HL-60 (cell line): ENCODE measurements around the gene ZNG1A.

Experiments used
- POLR2AphosphoS5 ChIP-seq: IDR thresholded peaks from 2 replicates; pipeline ENCODE4 v1.6.1; 2012; ENCODE audit warnings: low read depth
- TF ChIP-seq, protein P1 (sequence below): IDR thresholded peaks from one replicate; pipeline ENCODE4 v1.5.1; 2011; ENCODE audit warnings: low read length, control low read depth, inconsistent platforms; ENCODE audit not compliant: insufficient read depth

DNA sequence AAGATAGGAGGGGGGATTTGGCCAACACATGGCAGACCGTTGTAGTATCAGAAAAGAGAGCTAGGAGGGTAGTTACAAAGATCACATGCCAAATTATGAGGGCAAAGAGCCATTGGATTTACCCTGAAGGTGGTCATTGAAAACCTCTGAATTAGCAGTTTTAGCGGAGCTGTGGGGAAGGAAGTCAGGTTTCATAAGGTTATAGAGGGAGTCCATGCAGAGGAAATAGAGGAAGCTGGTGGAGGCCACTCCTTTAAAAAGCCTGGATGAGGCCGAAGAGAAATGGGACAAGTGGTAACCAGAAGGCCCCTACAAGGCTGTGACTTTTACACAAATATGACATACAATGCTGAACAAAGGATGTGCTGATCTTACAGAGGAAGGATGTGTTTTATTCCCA is 49.0 kb upstream of the ZNG1A start:
- TF ChIP-seq, protein P1, sequence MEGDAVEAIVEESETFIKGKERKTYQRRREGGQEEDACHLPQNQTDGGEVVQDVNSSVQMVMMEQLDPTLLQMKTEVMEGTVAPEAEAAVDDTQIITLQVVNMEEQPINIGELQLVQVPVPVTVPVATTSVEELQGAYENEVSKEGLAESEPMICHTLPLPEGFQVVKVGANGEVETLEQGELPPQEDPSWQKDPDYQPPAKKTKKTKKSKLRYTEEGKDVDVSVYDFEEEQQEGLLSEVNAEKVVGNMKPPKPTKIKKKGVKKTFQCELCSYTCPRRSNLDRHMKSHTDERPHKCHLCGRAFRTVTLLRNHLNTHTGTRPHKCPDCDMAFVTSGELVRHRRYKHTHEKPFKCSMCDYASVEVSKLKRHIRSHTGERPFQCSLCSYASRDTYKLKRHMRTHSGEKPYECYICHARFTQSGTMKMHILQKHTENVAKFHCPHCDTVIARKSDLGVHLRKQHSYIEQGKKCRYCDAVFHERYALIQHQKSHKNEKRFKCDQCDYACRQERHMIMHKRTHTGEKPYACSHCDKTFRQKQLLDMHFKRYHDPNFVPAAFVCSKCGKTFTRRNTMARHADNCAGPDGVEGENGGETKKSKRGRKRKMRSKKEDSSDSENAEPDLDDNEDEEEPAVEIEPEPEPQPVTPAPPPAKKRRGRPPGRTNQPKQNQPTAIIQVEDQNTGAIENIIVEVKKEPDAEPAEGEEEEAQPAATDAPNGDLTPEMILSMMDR, result no peak
- TF ChIP-seq POLR2AphosphoS5, result no peak
